ENCODE results near the gene DTWD1. TPM values are rescaled to one million over a fixed set of nuclear protein-coding genes. Genes with fewer than 3 reads are reported as not detected.

DTWD1 gene
- total RNA-seq, 2 donors from 2014 or later = 12.5 to 22.1 TPM

- ATAC-seq (no peak), DNase-seq (no peak)
- H3K27ac ChIP-seq = no peak overlapping the region
- WGBS, 2 donors = 63 to 67% methylated on average over 1 of the region's 1 CpG
- no peaks in the 10 kb centered on the region for H3K4me1 ChIP-seq
- H3K27me3 ChIP-seq = no peaks in the 10 kb centered on the region
- H3K36me3 ChIP-seq (replicated peaks in 1 of 2; ENCODE audit: insufficient read depth in 1 of 2, low read depth in 2 of 2) = no peaks in the 10 kb centered on the region
- H3K4me3 ChIP-seq = no peak overlapping the region
- H3K9me3 ChIP-seq = no peaks in the 10 kb centered on the region
- intact Hi-C loops (cut with DNase I) = no loop called here
- TF ChIP-seq POLR2A (IDR thresholded peaks at IDR 0.05) = no peak
Observed at GRCh38 chr15:49686599-49686998, 65.8 kb downstream of the DTWD1 start.

GRCh38 chr15:49688135-49688790 lies 67.4 kb downstream of the DTWD1 start:
- no peaks in the 10 kb centered on the region for H3K36me3 ChIP-seq (replicated peaks in 1 of 2; ENCODE audit: insufficient read depth in 1 of 2, low read depth in 2 of 2)
- H3K27ac ChIP-seq = no peak overlapping the region
- intact Hi-C loops (cut with DNase I) = no loop called here
- no peaks in the 10 kb centered on the region for H3K27me3 ChIP-seq
- no peak for DNase-seq
- H3K4me1 ChIP-seq = no peaks in the 10 kb centered on the region
- WGBS, 2 donors = 73 to 76% methylated on average over 3 of the region's 3 CpGs
- H3K9me3 ChIP-seq = no peaks in the 10 kb centered on the region
- ATAC-seq = no peak
- TF ChIP-seq POLR2A (IDR thresholded peaks at IDR 0.05) = no peak
- TF ChIP-seq CTCF (IDR thresholded peaks at IDR 0.05) = no peak
- H3K4me3 ChIP-seq = no peak overlapping the region

GRCh38 chr15:49692514-49693090 lies 71.8 kb downstream of the DTWD1 start:
- no peak overlapping the region for H3K27ac ChIP-seq
- DNase-seq (no peak), ATAC-seq (no peak)
- no peak for TF ChIP-seq CTCF (IDR thresholded peaks at IDR 0.05)
- no peak for TF ChIP-seq POLR2A (IDR thresholded peaks at IDR 0.05)
- H3K36me3 ChIP-seq (replicated peaks in 1 of 2; ENCODE audit: insufficient read depth in 1 of 2, low read depth in 2 of 2) = no peaks in the 10 kb centered on the region
- no peaks in the 10 kb centered on the region for H3K9me3 ChIP-seq
- no peaks in the 10 kb centered on the region for H3K27me3 ChIP-seq
- 54 to 57% methylated on average over 2 of the region's 2 CpGs for WGBS, 2 donors
- intact Hi-C loops (cut with DNase I) = no loop called here
- H3K4me3 ChIP-seq = no peak overlapping the region
- H3K4me1 ChIP-seq = no peaks in the 10 kb centered on the region

GRCh38 chr15:49693498-49693897 lies 72.7 kb downstream of the DTWD1 start:
- ATAC-seq (no peak), DNase-seq (no peak)
- Histone ChIP-seq H3K36me3 (replicated peaks in 1 of 2; ENCODE audit: insufficient read depth in 1 of 2, low read depth in 2 of 2) (no peaks in the 10 kb centered on the region), H3K4me1 (no peaks in the 10 kb centered on the region), H3K27ac (no peak overlapping the region), H3K27me3 (no peaks in the 10 kb centered on the region), H3K4me3 (no peak overlapping the region), H3K9me3 (no peaks in the 10 kb centered on the region)
- intact Hi-C loops (cut with DNase I) = no loop called here
- TF ChIP-seq CTCF (IDR thresholded peaks at IDR 0.05) (no peak), POLR2A (IDR thresholded peaks at IDR 0.05) (no peak)

GRCh38 chr15:49696433-49696832 lies 75.6 kb downstream of the DTWD1 start:
- WGBS, 2 donors = 70 to 77% methylated on average over 2 of the region's 2 CpGs
- H3K27ac ChIP-seq = no peak overlapping the region
- H3K27me3 ChIP-seq = no peaks in the 10 kb centered on the region
- H3K36me3 ChIP-seq (replicated peaks in 1 of 2; ENCODE audit: insufficient read depth in 1 of 2, low read depth in 2 of 2) = no peaks in the 10 kb centered on the region
- ATAC-seq = no peak
- no peaks in the 10 kb centered on the region for H3K4me1 ChIP-seq
- H3K9me3 ChIP-seq = no peaks in the 10 kb centered on the region
- H3K4me3 ChIP-seq = no peak overlapping the region
- no peak for DNase-seq
- no peak for TF ChIP-seq POLR2A (IDR thresholded peaks at IDR 0.05)
- TF ChIP-seq CTCF (IDR thresholded peaks at IDR 0.05) = no peak
- intact Hi-C loops (cut with DNase I) = no loop called here
